GM18499 (cell line): ENCODE data around the gene ST6GALNAC4.

Experiments used
- ATAC-seq: cut with Tn5 transposase; IDR thresholded peaks from one replicate; pipeline ENCODE4 v1.9.1; 2021; ENCODE audit warnings: moderate number of reproducible peaks; ENCODE audit not compliant: insufficient read depth, unreplicated experiment

Gene ST6GALNAC4, protein sequence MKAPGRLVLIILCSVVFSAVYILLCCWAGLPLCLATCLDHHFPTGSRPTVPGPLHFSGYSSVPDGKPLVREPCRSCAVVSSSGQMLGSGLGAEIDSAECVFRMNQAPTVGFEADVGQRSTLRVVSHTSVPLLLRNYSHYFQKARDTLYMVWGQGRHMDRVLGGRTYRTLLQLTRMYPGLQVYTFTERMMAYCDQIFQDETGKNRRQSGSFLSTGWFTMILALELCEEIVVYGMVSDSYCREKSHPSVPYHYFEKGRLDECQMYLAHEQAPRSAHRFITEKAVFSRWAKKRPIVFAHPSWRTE

DNA sequence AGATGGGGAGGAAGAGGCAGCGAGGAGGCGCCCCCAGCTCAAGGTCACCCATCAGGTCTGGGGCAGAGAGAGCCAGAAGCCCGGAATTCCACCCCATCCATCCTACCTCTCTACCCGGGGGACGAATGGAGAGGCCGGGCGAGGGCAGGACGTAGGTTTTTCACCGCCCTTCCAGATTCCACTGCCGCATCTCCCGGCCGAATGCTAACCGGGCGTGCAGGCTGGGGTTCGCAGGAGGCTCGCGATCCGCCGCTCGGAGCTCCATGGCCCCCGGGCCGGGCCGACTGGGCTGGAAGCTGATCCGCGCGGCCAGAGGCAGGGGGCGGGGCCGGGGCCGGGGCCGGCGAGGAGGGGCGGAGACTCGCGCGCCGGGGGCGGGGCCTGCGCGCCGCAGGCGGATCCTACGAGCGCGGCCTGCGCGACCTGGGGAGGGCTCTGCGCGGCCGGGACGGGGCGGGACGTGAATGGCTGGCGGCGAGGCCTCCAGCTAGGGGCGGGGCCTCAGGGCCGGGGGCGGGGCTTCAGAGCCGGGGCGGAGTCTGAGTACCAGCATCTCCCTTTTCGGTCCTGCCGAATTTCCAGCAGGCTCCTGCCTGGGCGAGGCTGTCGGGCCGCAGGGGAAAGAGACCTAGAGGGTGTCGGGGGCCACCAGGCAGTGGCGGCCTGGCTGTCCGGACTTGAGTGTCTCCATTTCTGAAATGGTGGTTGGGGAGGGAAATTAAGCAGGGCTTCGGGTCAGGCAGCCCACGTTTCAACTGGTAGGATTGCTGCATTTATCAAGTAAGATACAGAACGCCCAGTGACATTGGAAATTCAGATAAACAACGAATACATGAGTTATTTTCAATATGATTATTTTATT is at the start of gene ST6GALNAC4:
Gene ST6GALNAC4 (minus strand): TSS at position 322 of the 862 bp plus-strand sequence. CDS start 622 bp downstream, outside the sequence.
- ATAC-seq = no peak

DNA sequence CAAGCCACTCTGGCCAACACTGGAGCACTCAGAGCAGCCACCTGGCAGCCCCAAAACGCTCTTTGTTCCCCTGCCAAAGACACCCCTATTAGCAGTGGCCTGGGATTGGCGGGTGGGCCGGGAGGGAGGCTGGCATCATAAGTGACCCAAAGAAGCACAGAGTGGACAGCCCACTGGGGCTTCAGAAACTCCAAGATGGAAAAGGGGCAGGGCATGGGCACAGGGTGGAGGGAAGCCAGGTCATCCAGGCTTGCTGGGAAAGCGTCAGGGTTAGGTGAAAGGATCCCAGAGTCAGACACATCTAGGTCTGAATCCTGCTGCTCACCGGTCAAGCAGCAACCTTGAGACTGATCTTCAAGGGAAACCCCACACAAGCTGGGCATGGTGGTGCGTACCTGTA is 49.1 kb upstream of the ST6GALNAC4 start:
- ATAC-seq = no peak

DNA sequence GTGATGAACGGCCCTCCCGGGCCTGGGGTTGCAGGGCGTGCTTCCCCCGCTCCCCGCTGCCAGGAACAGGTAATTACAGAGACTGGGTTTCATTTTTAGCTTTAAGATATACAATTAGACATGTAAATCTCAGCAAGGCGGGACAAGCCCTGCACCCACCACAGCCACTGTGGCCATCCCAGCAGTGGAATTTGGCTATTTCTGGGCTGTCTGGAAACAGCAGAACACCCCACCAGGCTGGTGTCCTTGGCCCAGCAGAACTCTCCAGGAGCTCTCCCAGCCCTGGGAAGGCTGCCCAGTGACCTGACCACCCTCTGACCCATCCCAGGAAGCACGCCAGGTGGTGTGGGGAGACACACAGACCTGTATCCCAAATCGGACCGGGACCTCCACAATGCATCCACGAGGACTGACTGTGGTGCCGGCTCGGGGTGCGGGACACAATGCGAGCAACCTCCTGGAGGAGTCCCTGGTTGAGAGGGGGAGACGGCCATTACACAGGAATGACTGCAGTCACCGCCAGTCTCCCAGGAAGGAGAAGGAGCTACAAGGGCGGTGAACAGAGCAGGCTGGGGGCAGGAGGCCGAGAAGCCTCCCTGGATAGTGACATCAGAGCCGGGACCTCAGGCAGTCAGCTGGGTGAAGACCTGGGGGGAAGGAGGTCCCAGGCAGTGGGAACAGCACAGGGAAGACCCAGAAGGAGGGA is 46.7 kb upstream of the ST6GALNAC4 start:
- ATAC-seq = no peak

DNA sequence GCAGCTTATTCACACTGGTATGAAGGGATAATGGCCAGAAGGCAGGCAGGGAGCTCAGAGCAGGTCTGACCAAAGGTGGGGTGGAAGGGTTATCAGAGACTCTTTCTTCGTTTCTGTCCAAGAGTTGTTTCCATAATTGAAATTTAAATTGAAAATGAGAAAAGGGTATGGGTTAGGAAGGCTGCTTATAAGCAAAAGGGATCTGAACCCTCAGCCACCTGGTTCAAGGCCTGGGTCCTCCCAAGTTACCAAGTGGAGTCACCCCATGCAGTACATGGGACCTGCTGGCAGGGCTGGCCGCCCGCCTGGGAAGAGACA is 46.2 kb upstream of the ST6GALNAC4 start:
- no peak for ATAC-seq

DNA sequence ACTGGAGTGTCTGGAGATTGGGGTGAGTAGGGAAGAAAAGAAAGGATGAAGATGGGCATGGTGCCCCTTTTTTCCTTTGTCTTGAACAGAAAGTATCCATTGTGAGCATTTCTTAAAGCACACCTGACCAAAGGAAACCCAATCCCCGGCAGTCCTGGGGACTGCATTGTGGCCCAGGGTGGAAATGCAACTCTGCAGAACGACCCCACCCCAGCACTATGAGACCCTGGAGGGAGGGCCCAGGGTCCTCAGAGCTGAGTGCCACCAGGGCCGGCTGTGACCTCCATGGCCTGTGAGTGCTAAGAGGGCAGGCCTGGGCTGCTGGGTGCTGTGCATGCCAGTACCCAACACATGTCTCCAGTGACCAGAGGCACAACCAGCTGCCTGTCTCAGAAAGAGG is 45.4 kb upstream of the ST6GALNAC4 start:
- no peak for ATAC-seq

DNA sequence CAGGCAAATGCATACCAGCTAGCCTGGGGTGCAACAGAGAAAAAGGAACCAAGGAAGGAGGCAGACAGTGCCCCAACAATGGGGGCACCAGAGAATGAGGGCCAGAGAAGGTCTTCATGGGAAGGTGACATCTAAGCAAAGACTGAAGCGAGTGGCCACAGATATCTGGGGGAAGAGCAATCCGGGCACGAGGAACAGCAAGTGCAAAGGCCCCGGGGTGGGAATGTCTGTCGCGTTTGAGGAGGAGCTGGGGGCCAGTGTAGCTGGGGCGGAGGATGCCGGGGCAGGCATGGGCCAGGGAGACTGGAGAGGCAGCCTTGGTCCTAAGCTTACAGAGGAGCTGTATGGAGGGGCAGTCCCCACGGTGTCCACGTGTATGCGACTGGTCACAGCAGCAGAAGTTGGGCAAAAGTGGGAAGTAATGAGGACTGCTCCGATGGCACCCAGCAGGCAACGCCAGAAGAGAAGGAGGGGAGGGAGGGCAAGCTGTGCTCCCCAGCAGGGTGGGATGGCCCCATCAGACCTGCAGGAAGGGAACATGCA is 44.8 kb upstream of the ST6GALNAC4 start:
- no peak for ATAC-seq

DNA sequence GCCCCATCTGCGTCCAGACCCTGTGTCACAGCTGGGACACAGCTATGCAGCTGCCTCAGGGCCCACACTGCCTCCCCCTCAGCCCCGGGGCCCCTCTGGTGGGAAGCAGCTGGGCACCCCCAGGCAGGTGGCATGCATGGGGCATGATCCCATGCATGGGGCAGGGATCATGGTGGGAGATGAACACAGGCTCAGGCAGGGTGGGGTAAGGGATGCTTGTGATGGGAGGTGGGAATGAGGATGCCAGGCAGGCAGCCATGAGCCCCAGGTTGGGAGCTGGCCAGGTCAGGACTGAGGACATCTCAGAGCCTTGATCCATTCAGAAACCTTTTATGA is 44.3 kb upstream of the ST6GALNAC4 start:
- ATAC-seq = no peak

DNA sequence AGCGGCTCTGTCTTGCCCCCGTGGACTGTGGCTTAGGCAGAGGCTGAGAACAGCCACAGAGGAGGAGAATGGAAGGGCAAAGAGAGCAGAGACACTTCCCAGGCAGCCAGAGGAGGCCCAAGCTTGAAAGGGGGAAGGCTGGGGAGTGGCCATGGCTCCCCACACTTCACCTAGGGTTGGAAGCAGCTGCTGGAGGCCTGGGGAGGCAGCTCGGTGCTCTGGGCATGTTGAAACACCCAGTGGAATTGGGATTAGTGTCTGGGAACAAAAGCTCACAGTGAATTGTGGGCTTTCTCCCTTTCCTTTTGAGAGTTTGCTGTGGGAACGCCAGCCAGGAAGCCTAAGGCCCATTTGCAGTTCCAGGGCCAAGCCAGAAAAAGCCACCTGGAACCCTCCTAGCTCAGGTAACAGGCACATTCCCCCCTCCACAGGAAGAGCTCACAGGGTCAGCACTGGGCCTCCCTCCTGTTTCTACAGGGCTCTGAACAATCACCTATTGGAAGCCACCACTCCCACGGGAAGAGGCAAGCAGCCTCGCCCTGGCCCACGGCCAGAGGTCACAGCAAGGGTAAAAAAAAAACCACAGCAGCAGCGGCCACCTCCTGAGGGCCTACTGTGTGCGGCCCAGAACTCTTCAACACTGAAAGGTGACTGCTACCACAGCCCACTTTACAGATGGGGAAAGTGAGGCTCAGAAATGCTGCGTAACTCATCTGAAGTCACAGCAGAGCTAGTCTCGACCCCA is 43.7 kb upstream of the ST6GALNAC4 start:
- no peak for ATAC-seq

DNA sequence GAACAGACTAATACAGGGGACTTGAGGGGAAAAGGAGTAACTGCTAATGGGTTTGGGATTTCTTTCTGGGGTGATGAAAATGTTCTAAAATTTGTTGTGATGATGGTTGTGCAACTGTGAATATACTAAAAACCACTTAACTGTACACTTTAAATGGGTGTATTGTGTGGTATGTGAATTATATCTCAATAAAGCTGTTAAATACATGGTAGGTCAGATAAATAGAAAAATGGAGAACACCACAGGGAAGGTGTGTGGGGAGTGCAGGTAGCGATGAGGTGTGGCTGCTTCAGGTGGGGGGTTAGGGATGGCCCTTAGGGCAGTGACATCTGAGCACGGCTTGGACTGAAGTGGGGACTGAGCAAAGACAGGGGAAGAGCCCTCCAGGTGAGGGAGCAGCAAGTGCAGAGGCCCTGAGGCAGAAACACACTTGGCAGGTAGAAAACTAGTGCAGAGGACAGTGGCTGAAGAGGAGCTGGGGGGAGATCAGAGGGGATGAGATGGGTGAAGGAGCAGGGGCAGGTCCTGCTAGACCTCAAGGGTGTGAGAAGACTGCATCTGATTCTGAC is 43.1 kb upstream of the ST6GALNAC4 start:
- ATAC-seq = no peak

DNA sequence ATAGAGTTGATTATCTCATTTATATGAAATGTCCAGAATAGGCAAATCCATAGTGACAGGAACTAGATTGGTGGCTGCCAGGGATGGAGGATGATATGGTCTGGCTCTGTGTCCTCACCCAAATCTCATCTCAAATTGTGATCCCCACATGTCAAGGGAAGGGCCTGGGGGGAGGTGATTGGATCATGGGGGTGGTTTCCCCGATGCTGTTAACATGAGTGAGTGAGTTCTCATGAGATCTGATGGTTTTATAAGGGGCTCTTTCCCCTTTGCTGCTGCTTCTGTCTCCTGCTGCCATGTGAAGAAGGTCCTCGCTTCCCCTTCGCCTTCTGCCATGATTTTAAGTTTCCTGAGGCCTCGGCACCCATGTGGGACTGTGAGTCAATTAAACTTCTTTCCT is 42.6 kb upstream of the ST6GALNAC4 start:
- ATAC-seq = no peak

DNA sequence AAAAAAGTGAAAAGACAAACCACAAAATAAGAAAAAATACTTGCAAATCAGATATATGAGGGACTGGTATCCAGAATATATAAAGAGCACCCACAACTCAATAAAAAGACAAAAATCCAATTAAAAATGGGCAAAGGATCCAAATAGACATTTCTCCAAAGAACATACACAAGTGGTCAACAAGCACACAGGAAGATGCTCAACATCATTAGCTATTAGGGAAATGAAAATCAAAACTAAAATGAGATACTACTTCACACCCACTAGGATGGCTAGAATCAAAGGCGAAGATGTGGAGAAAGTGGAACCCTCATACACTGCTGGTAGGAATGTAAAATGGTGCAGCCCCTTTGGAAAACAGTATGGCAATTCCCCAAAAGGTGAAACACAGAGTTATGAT is 41.9 kb upstream of the ST6GALNAC4 start:
- no peak for ATAC-seq

DNA sequence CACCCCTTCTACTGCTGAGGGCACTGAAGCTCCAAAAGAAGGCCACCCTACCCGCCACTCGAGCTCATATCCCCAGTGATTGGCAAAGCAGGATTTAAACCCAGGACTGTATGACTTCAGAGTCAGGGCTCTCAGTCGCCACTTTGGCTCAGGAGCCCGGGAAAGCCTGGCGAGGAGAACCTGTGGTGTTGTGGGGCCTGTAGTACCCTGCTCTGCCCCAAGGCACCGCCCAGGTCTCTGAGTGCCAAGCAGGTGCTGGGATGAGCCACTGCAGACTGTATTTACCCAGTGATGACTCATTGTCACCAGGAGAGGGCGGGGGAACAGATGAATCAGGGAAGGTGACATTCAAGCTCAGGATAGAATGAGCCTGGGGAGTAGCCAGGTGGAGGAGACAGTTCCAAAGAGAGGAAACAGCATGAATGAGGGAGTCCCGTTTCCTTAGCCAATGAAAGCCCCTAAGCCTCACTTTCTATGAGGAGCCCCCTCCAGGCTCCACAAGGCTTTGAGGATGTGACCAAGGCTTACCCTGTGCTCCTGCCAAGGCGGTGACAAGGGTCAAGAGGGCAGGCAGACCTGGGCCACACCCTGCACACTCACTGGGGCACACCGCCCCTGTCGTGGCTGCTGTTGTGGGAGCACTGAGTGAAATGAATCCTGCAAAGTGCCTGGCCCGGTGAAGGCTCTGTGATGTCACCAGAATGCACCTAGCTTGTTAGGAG is 38.6 kb upstream of the ST6GALNAC4 start:
- ATAC-seq = no peak

DNA sequence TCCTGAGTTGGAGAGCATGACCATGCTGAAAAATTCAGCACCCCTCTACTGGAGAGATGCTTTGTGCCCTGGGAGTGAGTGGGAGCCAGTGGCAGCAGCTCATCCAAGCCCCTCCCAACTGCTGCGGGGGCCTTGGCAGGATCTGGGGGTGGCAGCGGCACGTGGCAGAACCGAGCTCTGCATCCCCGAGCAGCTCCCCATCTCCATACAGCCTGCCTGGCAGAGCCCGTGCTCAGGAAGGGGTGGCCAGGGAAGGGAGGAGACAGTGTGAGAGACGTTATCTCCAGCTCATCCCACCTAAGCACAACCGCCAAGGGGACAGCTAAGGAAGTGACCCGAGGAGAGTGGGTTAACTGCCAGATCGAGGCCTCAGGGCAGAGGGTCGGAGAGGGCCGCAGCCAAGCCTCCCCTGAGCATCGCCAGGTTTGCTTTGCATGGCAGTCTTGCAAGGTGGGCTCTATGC is 38.0 kb upstream of the ST6GALNAC4 start:
- ATAC-seq = no peak

DNA sequence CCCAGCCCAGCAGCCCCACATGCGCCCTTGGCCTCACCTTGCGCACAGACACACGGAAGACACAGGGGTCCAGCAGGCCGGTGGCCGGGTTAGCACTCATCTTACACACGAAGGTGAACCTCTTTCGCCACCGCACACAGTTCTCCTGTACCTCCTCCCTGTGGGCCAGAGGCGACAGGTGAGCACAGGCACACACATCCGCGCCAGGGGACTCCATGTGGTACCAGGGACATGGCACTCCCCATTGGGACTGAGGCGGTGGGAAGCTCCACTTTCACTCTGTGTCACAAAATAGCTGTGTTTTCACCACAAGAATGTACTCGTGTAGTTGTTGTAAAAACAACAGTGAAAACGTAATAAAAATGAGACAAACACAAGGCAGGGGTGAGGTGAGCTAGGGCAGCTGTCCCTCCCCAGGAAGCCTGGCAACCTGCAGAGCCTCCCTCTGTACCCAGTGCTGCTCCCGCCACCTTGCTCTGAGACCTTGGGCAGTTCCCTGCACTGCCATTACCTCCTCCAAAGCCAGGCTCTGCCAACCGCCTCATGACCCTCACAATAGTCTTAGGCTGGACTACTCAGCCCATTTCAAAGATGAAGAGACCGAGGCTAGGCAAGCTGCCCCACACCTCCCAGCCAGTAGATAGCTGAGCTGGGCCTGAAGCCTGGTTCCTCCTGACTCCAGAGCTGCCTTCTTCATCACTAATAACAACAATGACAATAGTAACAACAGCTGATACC is 37.1 kb upstream of the ST6GALNAC4 start:
- no peak for ATAC-seq

DNA sequence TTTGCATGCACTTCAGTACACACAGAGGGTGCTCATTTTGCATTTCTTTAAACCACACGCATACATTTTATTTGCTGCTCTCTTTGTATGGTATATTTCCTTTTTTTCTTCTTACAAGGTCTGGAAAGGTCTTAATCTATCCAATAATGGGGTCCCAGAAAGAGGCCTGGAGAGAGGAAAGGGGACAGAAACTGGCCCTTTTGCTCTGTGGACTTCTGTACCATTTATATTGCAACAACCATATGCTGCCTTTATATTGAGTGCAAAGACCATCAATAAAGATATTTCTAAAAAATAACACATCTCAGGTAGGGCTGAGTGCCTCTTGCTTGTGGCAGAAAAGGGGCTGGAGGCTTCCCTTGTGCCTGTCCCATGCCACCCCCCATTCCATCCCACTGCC is 36.3 kb upstream of the ST6GALNAC4 start:
- no peak for ATAC-seq

DNA sequence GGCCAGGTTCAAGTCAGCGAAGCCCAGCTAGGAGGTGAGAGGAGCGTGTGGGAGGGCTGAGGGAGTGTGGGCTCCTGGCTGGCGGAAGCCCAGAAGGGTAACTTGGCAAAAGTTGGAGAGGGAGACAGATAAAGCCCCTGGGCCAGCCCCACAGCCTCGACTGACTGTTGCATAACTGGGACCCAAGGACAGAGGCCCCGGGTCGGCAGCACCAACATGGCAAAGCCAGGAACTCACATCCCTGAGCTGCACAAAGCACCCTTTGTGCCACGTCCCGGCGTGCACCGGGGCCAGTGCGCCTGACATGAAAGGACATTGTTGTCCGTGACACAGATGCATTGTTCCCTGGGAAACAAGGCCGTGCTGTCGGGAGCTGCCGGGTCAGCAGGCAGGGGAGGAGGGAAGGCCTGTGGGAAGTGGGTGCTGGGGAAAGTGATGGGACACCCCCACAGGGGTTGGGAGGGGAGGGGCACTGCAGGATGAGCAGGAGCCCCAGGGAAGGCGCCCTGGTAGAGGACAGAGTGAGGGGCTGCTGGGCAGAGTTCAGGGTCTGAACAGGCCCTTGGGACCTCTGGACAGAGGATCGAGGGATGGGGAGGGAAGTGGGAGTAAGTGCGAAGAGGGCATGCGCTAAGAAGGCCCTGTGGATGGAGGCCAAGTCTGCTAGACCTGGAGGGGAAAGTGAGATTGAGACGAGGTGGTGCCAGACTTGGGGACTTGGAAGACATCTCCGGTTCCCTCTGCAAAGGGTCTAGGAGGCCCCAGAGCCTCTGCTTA is 33.9 kb upstream of the ST6GALNAC4 start:
- ATAC-seq = no peak

DNA sequence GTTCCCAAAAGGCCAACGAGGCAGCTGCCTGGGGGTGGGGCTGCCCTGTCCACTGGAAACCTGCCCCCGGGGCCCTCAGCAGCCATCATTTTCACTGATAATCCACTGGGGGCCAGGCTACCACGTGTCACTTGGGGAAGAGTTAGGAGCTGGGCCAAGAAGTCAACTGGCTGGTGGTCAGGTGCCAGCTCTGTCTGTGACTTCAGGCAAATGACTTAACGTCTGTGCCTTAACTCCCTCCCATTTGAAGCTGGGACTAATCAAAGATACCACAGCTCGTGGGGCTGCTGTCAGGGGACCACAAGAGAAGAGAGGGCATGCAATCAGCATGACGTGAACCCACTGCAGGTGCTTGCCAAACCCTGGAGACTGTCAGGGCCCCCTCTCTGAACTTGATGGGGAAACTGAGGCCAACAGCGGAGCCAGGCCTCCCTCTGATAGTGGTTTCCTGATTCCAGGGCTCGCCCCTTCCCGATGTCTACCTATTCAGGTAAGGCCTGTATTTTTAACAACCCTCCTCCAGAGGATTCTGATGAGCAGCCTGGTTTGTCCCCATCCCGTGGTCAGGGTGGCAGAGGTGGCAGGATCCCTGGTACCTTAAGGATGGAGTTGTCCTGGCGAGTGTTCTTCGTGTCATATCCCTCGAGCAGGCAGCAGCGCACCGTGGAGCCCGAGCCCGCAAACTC is 33.1 kb upstream of the ST6GALNAC4 start:
- ATAC-seq = no peak
